ENCODE data around the gene DGKB.

Gene DGKB

DNA sequence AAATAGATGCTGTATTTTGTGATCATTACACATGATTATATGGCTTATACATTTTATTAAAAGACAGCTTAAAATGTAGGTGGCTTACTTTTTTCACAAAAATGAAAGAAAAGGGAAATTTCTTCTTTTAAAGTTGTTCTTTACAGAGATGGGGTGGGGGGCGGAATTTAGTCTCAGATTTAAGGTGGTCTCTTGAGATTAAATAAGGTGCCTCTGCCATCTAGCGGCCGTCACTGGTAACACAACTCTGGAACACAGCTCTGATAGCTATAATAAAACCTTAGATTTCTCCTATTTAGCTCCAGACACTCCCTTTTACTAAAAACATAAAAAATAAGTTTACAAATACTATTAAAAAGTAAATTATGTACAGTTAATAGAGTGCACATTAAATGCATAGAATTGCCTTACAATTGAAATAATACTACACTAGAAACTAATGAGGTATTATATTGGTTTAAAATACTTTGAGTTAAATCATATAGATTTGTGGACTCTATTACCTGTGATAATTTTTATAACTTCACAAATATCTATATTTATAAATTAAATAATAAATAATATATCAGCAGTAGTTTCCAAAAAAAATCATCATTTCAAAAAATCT lies 210.9 kb downstream of the DGKB start:
- H3K4me1 ChIP-seq (ENCODE audit: control insufficient read depth, insufficient read depth, low read length) = no peaks in the 10 kb centered on the region
- H3K4me3 ChIP-seq (ENCODE audit: low read length) = no peak overlapping the region
- no peaks in the 10 kb centered on the region for H3K36me3 ChIP-seq (ENCODE audit: control insufficient read depth, insufficient read depth, low read length)
- no peak overlapping the region for H3K9ac ChIP-seq (ENCODE audit: low read length)
- H3K9me3 ChIP-seq (ENCODE audit: control insufficient read depth, low read length) = no peaks in the 10 kb centered on the region
- H3K27me3 ChIP-seq (ENCODE audit: control insufficient read depth, insufficient read depth, low read length) = no peaks in the 10 kb centered on the region

DNA sequence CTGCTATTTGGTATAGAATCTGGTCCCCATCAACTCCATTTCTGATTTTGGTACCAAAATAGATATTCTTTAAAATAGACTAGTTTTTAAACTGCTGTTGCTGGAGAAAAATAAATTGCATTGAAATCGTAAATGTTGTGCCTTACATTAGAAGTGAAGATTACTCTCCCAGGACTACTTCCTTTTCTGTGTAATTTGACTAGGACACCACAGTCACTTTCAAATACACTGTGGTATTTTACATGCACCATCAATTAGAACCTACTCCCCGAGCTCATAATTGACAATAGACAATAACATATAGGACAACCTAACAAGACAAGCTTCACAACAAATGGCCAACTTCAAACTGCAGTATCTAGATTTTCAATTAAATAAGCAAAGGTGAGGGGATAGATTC lies 211.5 kb downstream of the DGKB start:
- no peaks in the 10 kb centered on the region for H3K4me1 ChIP-seq (ENCODE audit: control insufficient read depth, insufficient read depth, low read length)
- H3K4me3 ChIP-seq (ENCODE audit: low read length) = no peak overlapping the region
- no peaks in the 10 kb centered on the region for H3K9me3 ChIP-seq (ENCODE audit: control insufficient read depth, low read length)
- H3K36me3 ChIP-seq (ENCODE audit: control insufficient read depth, insufficient read depth, low read length) = no peaks in the 10 kb centered on the region
- no peak overlapping the region for H3K9ac ChIP-seq (ENCODE audit: low read length)
- H3K27me3 ChIP-seq (ENCODE audit: control insufficient read depth, insufficient read depth, low read length) = no peaks in the 10 kb centered on the region

- Histone ChIP-seq H3K9ac (ENCODE audit: low read length) (no peak overlapping the region), H3K4me1 (ENCODE audit: control insufficient read depth, insufficient read depth, low read length) (no peaks in the 10 kb centered on the region), H3K4me3 (ENCODE audit: low read length) (no peak overlapping the region), H3K27me3 (ENCODE audit: control insufficient read depth, insufficient read depth, low read length) (no peaks in the 10 kb centered on the region), H3K9me3 (ENCODE audit: control insufficient read depth, low read length) (no peaks in the 10 kb centered on the region), H3K36me3 (ENCODE audit: control insufficient read depth, insufficient read depth, low read length) (no peaks in the 10 kb centered on the region)
These were observed 212.1 kb downstream of the DGKB start for GRCh38 chr7:14690486-14690885.

- Histone ChIP-seq H3K4me1 (ENCODE audit: control insufficient read depth, insufficient read depth, low read length) (no peaks in the 10 kb centered on the region), H3K27me3 (ENCODE audit: control insufficient read depth, insufficient read depth, low read length) (no peaks in the 10 kb centered on the region), H3K9me3 (ENCODE audit: control insufficient read depth, low read length) (no peaks in the 10 kb centered on the region), H3K9ac (ENCODE audit: low read length) (no peak overlapping the region), H3K36me3 (ENCODE audit: control insufficient read depth, insufficient read depth, low read length) (no peaks in the 10 kb centered on the region), H3K4me3 (ENCODE audit: low read length) (no peak overlapping the region)
These were observed 212.5 kb downstream of the DGKB start for GRCh38 chr7:14690075-14690474.

GRCh38 chr7:14688208-14688607 lies 214.3 kb downstream of the DGKB start:
- Histone ChIP-seq H3K36me3 (ENCODE audit: control insufficient read depth, insufficient read depth, low read length) (no peaks in the 10 kb centered on the region), H3K4me1 (ENCODE audit: control insufficient read depth, insufficient read depth, low read length) (no peaks in the 10 kb centered on the region), H3K4me3 (ENCODE audit: low read length) (no peak overlapping the region), H3K27me3 (ENCODE audit: control insufficient read depth, insufficient read depth, low read length) (no peaks in the 10 kb centered on the region), H3K9me3 (ENCODE audit: control insufficient read depth, low read length) (no peaks in the 10 kb centered on the region), H3K9ac (ENCODE audit: low read length) (no peak overlapping the region)

DNA sequence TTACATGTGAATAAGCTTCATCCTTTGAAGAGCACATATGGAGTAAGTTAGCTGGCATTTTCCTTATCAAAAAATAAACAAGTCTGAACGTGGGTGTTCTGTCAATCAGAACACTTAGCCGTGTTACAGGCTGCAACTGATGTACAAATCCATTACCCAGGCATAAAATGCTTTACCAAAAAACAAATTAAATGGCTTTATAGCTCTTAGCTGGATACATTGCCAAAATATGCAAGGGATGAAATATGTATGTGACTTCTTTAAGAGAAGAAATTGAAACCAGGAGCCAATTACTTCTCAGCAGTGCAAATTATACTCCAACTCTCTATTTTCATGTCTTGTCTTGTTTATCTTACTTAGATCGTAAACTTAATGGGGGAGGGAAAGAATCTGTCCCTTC lies 214.8 kb downstream of the DGKB start:
- Histone ChIP-seq H3K9ac (ENCODE audit: low read length) (no peak overlapping the region), H3K9me3 (ENCODE audit: control insufficient read depth, low read length) (no peaks in the 10 kb centered on the region), H3K4me3 (ENCODE audit: low read length) (no peak overlapping the region), H3K4me1 (ENCODE audit: control insufficient read depth, insufficient read depth, low read length) (no peaks in the 10 kb centered on the region), H3K36me3 (ENCODE audit: control insufficient read depth, insufficient read depth, low read length) (no peaks in the 10 kb centered on the region), H3K27me3 (ENCODE audit: control insufficient read depth, insufficient read depth, low read length) (no peaks in the 10 kb centered on the region)

GRCh38 chr7:14687241-14687640 lies 215.3 kb downstream of the DGKB start:
- Histone ChIP-seq H3K4me1 (ENCODE audit: control insufficient read depth, insufficient read depth, low read length) (no peaks in the 10 kb centered on the region), H3K27me3 (ENCODE audit: control insufficient read depth, insufficient read depth, low read length) (no peaks in the 10 kb centered on the region), H3K4me3 (ENCODE audit: low read length) (no peak overlapping the region), H3K36me3 (ENCODE audit: control insufficient read depth, insufficient read depth, low read length) (no peaks in the 10 kb centered on the region), H3K9me3 (ENCODE audit: control insufficient read depth, low read length) (no peaks in the 10 kb centered on the region), H3K9ac (ENCODE audit: low read length) (no peak overlapping the region)

- Histone ChIP-seq H3K4me3 (ENCODE audit: low read length) (no peak overlapping the region), H3K9me3 (ENCODE audit: control insufficient read depth, low read length) (no peaks in the 10 kb centered on the region), H3K27me3 (ENCODE audit: control insufficient read depth, insufficient read depth, low read length) (no peaks in the 10 kb centered on the region), H3K36me3 (ENCODE audit: control insufficient read depth, insufficient read depth, low read length) (no peaks in the 10 kb centered on the region), H3K4me1 (ENCODE audit: control insufficient read depth, insufficient read depth, low read length) (no peaks in the 10 kb centered on the region), H3K9ac (ENCODE audit: low read length) (no peak overlapping the region)
These were observed 217.4 kb downstream of the DGKB start for GRCh38 chr7:14685167-14685566.

DNA sequence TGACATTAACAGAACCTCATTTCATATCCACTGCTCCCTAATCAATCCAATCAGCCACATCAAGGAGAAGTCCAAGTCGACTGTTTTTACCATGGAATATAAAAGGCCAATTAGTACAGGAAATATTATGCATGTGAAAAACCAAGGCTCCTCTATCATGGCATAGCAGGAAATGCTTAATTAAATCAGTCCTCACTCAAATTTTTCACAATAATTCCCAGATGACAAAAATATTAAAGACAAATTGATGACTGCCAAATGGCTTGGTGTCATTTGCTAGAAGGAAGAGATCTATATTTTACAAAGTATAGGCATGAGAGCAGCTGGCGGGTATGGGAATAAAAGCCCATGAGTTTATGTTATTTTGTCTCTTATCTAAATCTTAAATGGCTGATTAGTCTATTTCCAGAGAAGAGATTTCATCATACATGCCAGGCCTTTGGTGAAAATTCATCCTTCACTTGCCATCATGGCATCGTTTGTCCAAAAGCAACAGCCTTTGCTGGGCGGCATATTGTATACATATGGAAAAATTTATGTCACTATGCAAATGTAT lies 219.6 kb downstream of the DGKB start:
- Histone ChIP-seq H3K27me3 (ENCODE audit: control insufficient read depth, insufficient read depth, low read length) (no peaks in the 10 kb centered on the region), H3K9ac (ENCODE audit: low read length) (no peak overlapping the region)

DNA sequence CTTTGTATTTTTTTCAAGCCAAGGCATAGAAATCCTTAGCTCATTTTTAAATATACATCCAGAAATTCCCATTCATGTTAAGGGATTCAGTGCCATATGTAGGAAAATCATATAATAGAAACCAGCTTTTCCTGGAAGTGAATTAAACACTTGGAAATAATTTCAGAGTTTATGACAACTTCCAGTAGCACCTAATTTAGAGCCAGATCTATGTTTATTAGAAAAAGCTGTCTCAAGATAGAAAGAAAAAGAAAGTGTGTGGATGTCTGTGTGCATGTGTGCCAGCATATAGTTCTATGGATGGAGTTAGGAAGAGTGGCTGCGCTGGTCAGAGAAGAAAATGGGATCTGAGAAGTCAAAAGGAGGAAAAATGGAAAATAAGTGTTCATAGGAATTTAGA lies 225.7 kb downstream of the DGKB start:
- H3K4me3 ChIP-seq (ENCODE audit: low read length) = no peak overlapping the region
- no peak overlapping the region for H3K9ac ChIP-seq (ENCODE audit: low read length)
- no peaks in the 10 kb centered on the region for H3K27me3 ChIP-seq (ENCODE audit: control insufficient read depth, insufficient read depth, low read length)
- no peaks in the 10 kb centered on the region for H3K9me3 ChIP-seq (ENCODE audit: control insufficient read depth, low read length)
- no peaks in the 10 kb centered on the region for H3K36me3 ChIP-seq (ENCODE audit: control insufficient read depth, insufficient read depth, low read length)
- H3K4me1 ChIP-seq (ENCODE audit: control insufficient read depth, insufficient read depth, low read length) = no peaks in the 10 kb centered on the region

More for the DNA sequence above, 219.6 kb downstream of the DGKB start:
- Histone ChIP-seq H3K36me3 (ENCODE audit: control insufficient read depth, insufficient read depth, low read length) (no peaks in the 10 kb centered on the region), H3K4me3 (ENCODE audit: low read length) (no peak overlapping the region), H3K9me3 (ENCODE audit: control insufficient read depth, low read length) (no peaks in the 10 kb centered on the region), H3K4me1 (ENCODE audit: control insufficient read depth, insufficient read depth, low read length) (no peaks in the 10 kb centered on the region)

DNA sequence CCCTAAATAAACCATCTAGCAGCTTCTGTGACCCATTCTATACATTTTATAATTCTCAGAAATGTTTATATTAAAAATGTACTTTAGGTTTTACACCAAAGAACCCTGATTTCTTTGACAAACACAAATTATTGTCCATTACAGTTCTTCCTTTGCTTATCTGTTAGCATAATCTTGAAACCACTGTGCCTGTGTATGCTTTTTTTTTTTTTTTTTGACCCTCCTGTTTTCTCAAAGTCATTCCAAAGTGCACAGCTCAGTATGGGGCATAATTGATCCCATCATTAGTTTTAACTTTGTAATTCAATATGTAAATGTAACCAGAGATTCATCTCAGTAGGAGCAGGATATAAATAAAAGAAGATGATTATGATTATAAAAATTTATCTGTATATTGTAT lies 229.3 kb downstream of the DGKB start:
- H3K27me3 ChIP-seq (ENCODE audit: control insufficient read depth, insufficient read depth, low read length) = no peaks in the 10 kb centered on the region
- H3K36me3 ChIP-seq (ENCODE audit: control insufficient read depth, insufficient read depth, low read length) = no peaks in the 10 kb centered on the region
- no peaks in the 10 kb centered on the region for H3K4me1 ChIP-seq (ENCODE audit: control insufficient read depth, insufficient read depth, low read length)
- no peaks in the 10 kb centered on the region for H3K9me3 ChIP-seq (ENCODE audit: control insufficient read depth, low read length)
- no peak overlapping the region for H3K9ac ChIP-seq (ENCODE audit: low read length)
- no peak overlapping the region for H3K4me3 ChIP-seq (ENCODE audit: low read length)

DNA sequence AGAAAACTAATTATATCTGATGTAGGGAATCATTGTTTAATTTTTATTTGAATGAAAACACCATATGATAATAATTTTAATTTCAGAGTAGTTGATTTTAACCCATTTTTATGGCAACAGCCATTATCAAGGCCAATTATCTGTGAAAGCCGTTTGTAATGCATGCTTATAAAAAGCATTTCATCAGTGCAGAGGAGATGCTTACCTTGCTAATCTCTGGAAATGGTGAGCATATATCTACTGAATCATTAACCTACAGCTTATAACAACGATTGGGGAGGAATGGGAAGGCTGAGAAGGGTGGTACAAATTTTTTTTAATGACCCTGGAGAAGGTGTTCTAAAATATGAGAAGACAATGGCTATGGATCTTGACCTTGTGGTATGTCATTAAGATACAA lies 235.6 kb downstream of the DGKB start:
- Histone ChIP-seq H3K4me1 (ENCODE audit: control insufficient read depth, insufficient read depth, low read length) (no peaks in the 10 kb centered on the region), H3K4me3 (ENCODE audit: low read length) (no peak overlapping the region), H3K9ac (ENCODE audit: low read length) (no peak overlapping the region), H3K27me3 (ENCODE audit: control insufficient read depth, insufficient read depth, low read length) (no peaks in the 10 kb centered on the region), H3K36me3 (ENCODE audit: control insufficient read depth, insufficient read depth, low read length) (no peaks in the 10 kb centered on the region), H3K9me3 (ENCODE audit: control insufficient read depth, low read length) (no peaks in the 10 kb centered on the region)

DNA sequence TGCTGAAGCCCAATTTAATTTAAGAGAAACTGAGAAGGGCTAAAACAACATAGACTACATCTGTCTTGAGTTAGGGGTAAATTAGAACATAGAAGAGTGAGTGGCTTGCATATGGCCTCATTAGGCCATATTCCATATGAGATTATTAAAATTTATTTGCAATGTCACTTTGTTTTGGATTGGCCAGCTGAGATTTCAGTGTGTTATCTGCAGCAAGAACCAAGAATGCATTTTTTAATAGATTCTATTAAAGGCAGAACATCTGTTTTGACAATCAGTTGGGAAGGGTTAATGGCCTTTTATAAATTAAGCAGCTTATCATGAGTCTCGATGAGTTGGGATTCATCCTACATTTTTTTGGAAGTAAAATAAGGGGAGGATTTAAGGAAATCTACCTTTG lies 236.2 kb downstream of the DGKB start:
- Histone ChIP-seq H3K4me3 (ENCODE audit: low read length) (no peak overlapping the region), H3K27me3 (ENCODE audit: control insufficient read depth, insufficient read depth, low read length) (no peaks in the 10 kb centered on the region), H3K9ac (ENCODE audit: low read length) (no peak overlapping the region), H3K36me3 (ENCODE audit: control insufficient read depth, insufficient read depth, low read length) (no peaks in the 10 kb centered on the region), H3K4me1 (ENCODE audit: control insufficient read depth, insufficient read depth, low read length) (no peaks in the 10 kb centered on the region), H3K9me3 (ENCODE audit: control insufficient read depth, low read length) (no peaks in the 10 kb centered on the region)
